H1 (cell line): Measurements from ENCODE around the gene ZNF687. TPM values are rescaled to one million over a fixed set of nuclear protein-coding genes. Genes with fewer than 3 reads are reported as not detected.

Source experiments
- CTCF ChIA-PET: fragments of 300-600 bp; sonication (Branson Sonifier 250); formaldehyde crosslinking; loops from one replicate; lab custom pipeline; 2021; ENCODE audit not compliant: partially characterized antibody; lab: Charles Lee
- POLR2A ChIA-PET: fragments of 300-600 bp; sonication (Branson Sonifier 250); formaldehyde crosslinking; loops from one replicate; lab custom pipeline; 2021; ENCODE audit warnings: inconsistent platforms; ENCODE audit not compliant: partially characterized antibody; lab: Charles Lee
- DNase-seq, 2 experiments: peaks; one replicate each; pipeline versions ENCODE4 v3.0.0 to v3.0.0-alpha.2; 2010 to 2022; ENCODE audit warnings: low spot score in 2 of 2, low read depth in 1 of 2, mixed read lengths in 1 of 2
- FAIRE-seq: peaks from 2 replicates; lab custom pipeline; 2011; peaks lifted over from hg19 to GRCh38; lab: Jason Lieb, UNC
- H2AFZ ChIP-seq: 2 replicates; pipeline ENCODE4 v1.8.1; 2012; ENCODE audit warnings: low read length, inconsistent platforms
- H2AK5ac ChIP-seq: 2 replicates; pipeline ENCODE4 v1.6.1; 2013; ENCODE audit warnings: low read depth, low read length
- H2BK120ac ChIP-seq: replicated peaks from 2 replicates; pipeline ENCODE3; 2013; ENCODE audit warnings: low read depth, low read length, inconsistent platforms
- H2BK12ac ChIP-seq: 2 replicates; pipeline ENCODE4 v1.6.1; 2013; ENCODE audit warnings: low read depth, low read length
- H2BK15ac ChIP-seq: 2 replicates; pipeline ENCODE4 v1.6.1; 2013; ENCODE audit warnings: low read length
- H2BK20ac ChIP-seq: 2 replicates; pipeline ENCODE4 v1.6.1; 2013; ENCODE audit warnings: low read length
- H2BK5ac ChIP-seq: 2 replicates; pipeline ENCODE4 v1.6.1; 2013; ENCODE audit warnings: low read depth, low read length
- H3K14ac ChIP-seq: 2 replicates; pipeline ENCODE4 v1.6.1; 2013; ENCODE audit warnings: inconsistent platforms; ENCODE audit not compliant: insufficient read length
- H3K18ac ChIP-seq: 2 replicates; pipeline ENCODE4 v1.6.1; 2013; ENCODE audit warnings: low read length; ENCODE audit errors: extremely low read depth
- H3K23ac ChIP-seq: 2 replicates; pipeline ENCODE4 v1.6.1; 2013; ENCODE audit warnings: inconsistent platforms; ENCODE audit not compliant: insufficient read length
- H3K23me2 ChIP-seq: 2 replicates; pipeline ENCODE4 v1.6.1; 2013; ENCODE audit warnings: low read depth, low read length
- H3K27ac ChIP-seq: 2 replicates; pipeline ENCODE4 v1.6.1; 2011; ENCODE audit warnings: low read depth, low read length, inconsistent platforms
- H3K27me3 ChIP-seq, 4 experiments: replicated peaks in 1 of 4; 1 replicate in 1 of 4; 2 replicates in 3 of 4; pipeline versions ENCODE4 v1.6.1 to v1.8.1; 2011 to 2013; ENCODE audit warnings: low read length in 3 of 4, mild to moderate bottlenecking in 3 of 4, inconsistent platforms in 2 of 4, mixed read lengths in 2 of 4, moderate library complexity in 1 of 4; ENCODE audit not compliant: control insufficient read depth in 3 of 4, insufficient read depth in 3 of 4; ENCODE audit errors: extremely low read depth in 1 of 4
- H3K36me3 ChIP-seq, 4 experiments: 2 replicates each; pipeline versions ENCODE4 v1.6.1 to v1.8.1; 2011 to 2013; ENCODE audit warnings: mild to moderate bottlenecking in 4 of 4, low read length in 3 of 4, moderate library complexity in 2 of 4, control low read depth in 1 of 4, inconsistent platforms in 1 of 4; ENCODE audit not compliant: insufficient read depth in 4 of 4, control insufficient read depth in 2 of 4
- H3K4ac ChIP-seq: replicated peaks from 2 replicates; pipeline ENCODE3; 2013; ENCODE audit warnings: low read length, low read depth, mixed read lengths, inconsistent platforms; ENCODE audit not compliant: insufficient read length
- H3K4me1 ChIP-seq, 4 experiments: replicated peaks in 1 of 4; 1 replicate in 1 of 4; 2 replicates in 3 of 4; pipeline versions ENCODE4 v1.6.1 to v1.8.1; 2011 to 2013; ENCODE audit warnings: low read length in 3 of 4, inconsistent platforms in 2 of 4, mixed read lengths in 1 of 4; ENCODE audit not compliant: insufficient read depth in 4 of 4, control insufficient read depth in 3 of 4
- H3K4me2 ChIP-seq, 2 experiments: 2 replicates each; pipeline versions ENCODE4 v1.6.1 to v1.8.1; 2011 to 2013; ENCODE audit warnings: low read depth in 2 of 2, low read length in 2 of 2, control low read depth in 1 of 2, inconsistent platforms in 1 of 2, mild to moderate bottlenecking in 1 of 2; ENCODE audit not compliant: insufficient read depth in 1 of 2
- H3K4me3 ChIP-seq, 4 experiments: fragments of 200-600, 300-600 bp in 1 of 4; sonication (generic), shearing (Covaris generic), sonication (Bioruptor Twin) in 1 of 4; 2 replicates each; pipeline versions ENCODE4 v1.5.1 to v1.8.1; 2011 to 2016; ENCODE audit warnings: low read length in 4 of 4, low read depth in 3 of 4, control low read depth in 2 of 4, inconsistent platforms in 2 of 4, mild to moderate bottlenecking in 2 of 4, mixed read lengths in 1 of 4, moderate library complexity in 1 of 4; ENCODE audit not compliant: insufficient read depth in 2 of 4; ENCODE audit errors: extremely low read depth in 1 of 4
- H3K56ac ChIP-seq: replicated peaks from 2 replicates; pipeline ENCODE3; 2013; ENCODE audit warnings: low read depth, mild to moderate bottlenecking, mixed read lengths, low read length, inconsistent platforms; ENCODE audit not compliant: insufficient read length
- H3K79me1 ChIP-seq: 2 replicates; pipeline ENCODE4 v1.6.1; 2013; ENCODE audit warnings: low read depth, low read length, control low read depth
- H3K79me2 ChIP-seq, 2 experiments: 2 replicates each; pipeline versions ENCODE4 v1.6.1 to v1.8.1; 2012 to 2013; ENCODE audit warnings: low read length in 2 of 2, mild to moderate bottlenecking in 2 of 2, inconsistent platforms in 1 of 2; ENCODE audit not compliant: insufficient read depth in 2 of 2, control insufficient read depth in 1 of 2
- H3K9ac ChIP-seq, 4 experiments: replicated peaks in 1 of 4; 1 replicate in 1 of 4; 2 replicates in 3 of 4; pipeline versions ENCODE4 v1.6.1 to v1.8.1; 2011 to 2013; ENCODE audit warnings: low read depth in 3 of 4, low read length in 3 of 4, control low read depth in 2 of 4, mild to moderate bottlenecking in 2 of 4, moderate library complexity in 2 of 4, inconsistent platforms in 1 of 4; ENCODE audit errors: extremely low read depth in 1 of 4
- H3K9me3 ChIP-seq, 2 experiments: 2 replicates each; pipeline versions ENCODE4 v1.6.1 to v1.8.1; 2012 to 2013; ENCODE audit warnings: mild to moderate bottlenecking in 2 of 2, moderate library complexity in 2 of 2, control low read depth in 1 of 2, inconsistent platforms in 1 of 2, low read depth in 1 of 2, low read length in 1 of 2, mixed read lengths in 1 of 2; ENCODE audit not compliant: insufficient read depth in 2 of 2
- H4K20me1 ChIP-seq, 2 experiments: replicated peaks in 1 of 2; 2 replicates each; pipeline versions ENCODE3 to v1.8.1; 2011 to 2013; ENCODE audit warnings: inconsistent platforms in 2 of 2, low read length in 2 of 2, mild to moderate bottlenecking in 1 of 2; ENCODE audit not compliant: insufficient read depth in 2 of 2, control insufficient read depth in 1 of 2
- H4K5ac ChIP-seq: 2 replicates; pipeline ENCODE4 v1.6.1; 2013; ENCODE audit warnings: low read length, low read depth, mixed read lengths, inconsistent platforms; ENCODE audit not compliant: insufficient read length
- H4K8ac ChIP-seq: 2 replicates; pipeline ENCODE4 v1.8.0; 2013; ENCODE audit warnings: mild to moderate bottlenecking, moderate library complexity, low read length, inconsistent platforms; ENCODE audit not compliant: insufficient read depth; ENCODE audit errors: extremely low read depth
- H4K91ac ChIP-seq: replicated peaks from 2 replicates; pipeline ENCODE3; 2013; ENCODE audit warnings: low read length, mixed read lengths, inconsistent platforms; ENCODE audit not compliant: insufficient read length
- CHD1 ChIP-seq: IDR thresholded peaks from 2 replicates; pipeline ENCODE4 v1.6.1; 2012; ENCODE audit warnings: low read depth, low read length, improper control_type of control experiment
- POLR2AphosphoS5 ChIP-seq: IDR thresholded peaks from 2 replicates; pipeline ENCODE4 v1.6.1; 2011; ENCODE audit warnings: low read depth, low read length
- WGBS, 2 experiments: shearing (Covaris generic) in 1 of 2; methylation state at CpG; one replicate each; pipeline versions ENCODE4 v1.1.6 to v1.1.7; 2013 to 2015; ENCODE audit warnings: low lambda C conversion rate in 2 of 2, mixed read lengths in 2 of 2, inconsistent platforms in 1 of 2, low coverage in 1 of 2, missing lambda C conversion rate in 1 of 2; ENCODE audit not compliant: insufficient replicate concordance in 2 of 2, insufficient coverage in 1 of 2, insufficient read length in 1 of 2; ENCODE audit errors: extremely low coverage in 1 of 2, missing lambda C conversion rate in 1 of 2; 5-methylcytosine and 5-hydroxymethylcytosine counted together
- polyA plus RNA-seq, 7 experiments: library from polyadenylated mRNA; depleted of rRNA in 3 of 7; stranded (reverse) in 5 of 7; unstranded in 2 of 7; fragments of >200 nt in 5 of 7; fragments of 200-250 nt in 2 of 7; gene quantifications; 1 replicate in 5 of 7; 2 replicates in 1 of 7; 4 replicates in 1 of 7; pipeline versions ENCODE4 v1.2.1 to v1.2.3, GENCODE V29; 2011 to 2013; ENCODE audit warnings: missing spikeins in 2 of 7, mixed read lengths in 2 of 7
- total RNA-seq: library from RNA; stranded (reverse); fragmentation: NEBNext Ultra II Directional; extraction: Animal tissue kit (Norgen Biotek cat#: 25700); gene quantifications from 2 replicates; pipeline ENCODE4 v1.2.1, GENCODE V29; 2021

ZNF687 gene
- total and polyA plus RNA-seq, 2 of the 8 experiments (the other 6 are each of a cell fraction or from before 2014, with no cell fraction given), result 45.9 to 69.9 TPM

DNA sequence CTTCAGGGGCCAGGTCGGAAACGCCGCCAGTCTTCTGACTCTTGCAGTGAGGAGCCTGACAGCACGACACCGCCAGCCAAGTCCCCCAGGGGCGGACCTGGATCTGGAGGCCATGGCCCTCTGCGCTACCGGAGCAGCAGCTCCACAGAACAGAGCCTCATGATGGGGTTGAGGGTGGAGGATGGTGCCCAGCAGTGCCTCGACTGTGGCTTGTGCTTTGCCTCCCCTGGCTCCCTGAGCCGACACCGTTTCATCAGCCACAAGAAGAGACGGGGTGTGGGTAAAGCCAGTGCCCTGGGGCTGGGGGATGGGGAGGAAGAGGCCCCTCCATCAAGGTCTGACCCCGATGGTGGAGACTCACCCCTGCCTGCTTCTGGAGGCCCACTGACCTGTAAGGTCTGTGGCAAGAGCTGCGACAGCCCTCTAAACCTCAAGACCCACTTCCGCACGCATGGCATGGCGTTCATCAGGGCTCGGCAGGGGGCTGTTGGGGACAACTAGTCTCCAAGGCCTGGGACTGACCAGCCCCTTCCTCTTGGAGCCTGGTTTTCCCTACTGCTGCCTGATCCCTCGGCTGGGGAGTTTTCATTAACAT, 8.7 kb downstream of the ZNF687 start:
- no peak overlapping the region for H2AFZ ChIP-seq
- no peak overlapping the region for H2BK120ac ChIP-seq
- H3K79me1 ChIP-seq, result peaks cover 12% of the 10 kb centered on the region; the same call in 1 of the 2 replicates
- H4K5ac ChIP-seq, result no peak overlapping the region
- no peak overlapping the region for H4K8ac ChIP-seq
- H2BK5ac ChIP-seq, result no peak overlapping the region; the same call in 1 of the 2 replicates
- no peak overlapping the region for H2BK20ac ChIP-seq
- 92% methylated on average over 15 of the region's 19 CpGs; no CpG with 5 or more reads in 1 of the 2 experiments for WGBS, 2 experiments
- peaks cover 7 to 27% of the 10 kb centered on the region in 2 experiments for H4K20me1 ChIP-seq
- FAIRE-seq (no peak), DNase-seq (no peak)
- no peak overlapping the region for H3K27ac ChIP-seq
- H4K91ac ChIP-seq, result no peak overlapping the region
- H3K79me2 ChIP-seq, result peaks cover 0 to 7% of the 10 kb centered on the region in 2 experiments; a peak in 1 of 4 replicates
- H3K23me2 ChIP-seq, result no peaks in the 10 kb centered on the region
- H3K4me1 ChIP-seq, result peaks cover 6 to 21% (median 15%) of the 10 kb centered on the region in 4 experiments
- no peak overlapping the region for H3K9ac ChIP-seq
- no peak overlapping the region for H3K18ac ChIP-seq
- peaks cover 24 to 80% (median 42%) of the 10 kb centered on the region in 4 experiments for H3K36me3 ChIP-seq
- H3K9me3 ChIP-seq, result no peaks in the 10 kb centered on the region
- no peak overlapping the region for H3K4me2 ChIP-seq
- no peak overlapping the region for H2BK12ac ChIP-seq
- ChIA-PET POLR2A (interaction anchor here (1.4 to 1.7 kb wide), 2 partner anchors 10 to 50 kb away, joined by 5 to 14 read pairs; partner anchors contain the start of gene ZNF687), CTCF (no interaction called here)
- TF ChIP-seq CHD1, result no peak
- TF ChIP-seq POLR2AphosphoS5, result peak; percentile 30; the same call in 1 of the 2 replicates
- H3K27me3 ChIP-seq, result no peaks in the 10 kb centered on the region
- H3K23ac ChIP-seq, result no peak overlapping the region
- H2BK15ac ChIP-seq, result no peak overlapping the region
- no peak overlapping the region for H3K4ac ChIP-seq
- no peak overlapping the region for H3K4me3 ChIP-seq
- no peak overlapping the region for H2AK5ac ChIP-seq
- no peak overlapping the region for H3K56ac ChIP-seq
- H3K14ac ChIP-seq, result no peak overlapping the region
